ENCODE results near the gene HLX.

Gene HLX

DNA sequence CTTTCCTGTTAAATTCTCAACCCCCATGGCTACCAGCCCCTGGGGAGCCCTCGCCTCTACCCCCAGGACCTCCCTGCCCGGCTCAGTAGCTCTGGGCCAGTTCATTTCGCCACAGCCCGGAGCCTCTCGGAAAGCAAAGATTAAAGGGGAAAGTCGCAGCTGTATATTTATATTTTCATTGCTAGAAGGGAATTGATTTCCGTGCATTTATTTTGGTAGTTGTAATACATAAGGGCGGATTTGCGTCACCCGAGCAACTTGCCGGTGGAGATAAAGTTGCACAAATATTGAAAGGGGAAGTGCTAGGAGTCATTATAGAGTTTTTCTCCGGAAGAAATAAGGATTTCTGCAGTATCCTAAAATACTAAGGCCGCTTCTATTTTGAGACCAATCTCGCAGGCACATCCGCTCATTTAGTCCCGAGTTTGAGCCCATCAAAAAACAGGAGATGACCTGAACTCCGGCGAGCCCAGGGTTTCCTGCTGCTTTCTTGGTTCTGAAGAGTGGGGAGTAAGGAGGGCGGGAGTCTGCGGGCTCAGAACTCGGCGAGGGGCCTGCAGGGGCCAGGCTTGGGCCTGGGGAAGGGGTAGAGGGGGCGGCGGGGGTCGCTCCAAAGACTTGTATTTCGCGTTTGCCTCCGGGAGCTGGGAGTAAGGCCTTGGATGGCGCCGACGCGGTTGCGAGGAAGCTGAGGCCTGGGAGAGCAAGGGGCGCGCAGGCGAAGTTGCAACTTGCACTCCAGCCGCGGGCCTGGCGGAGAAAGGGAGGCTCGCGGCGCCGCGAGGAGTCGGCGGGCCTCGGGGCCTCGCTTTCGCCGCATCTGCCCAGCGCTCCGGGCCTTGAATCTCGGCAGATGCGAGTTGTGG lies 2.5 kb upstream of the HLX start:
- TF ChIP-seq, protein P1, sequence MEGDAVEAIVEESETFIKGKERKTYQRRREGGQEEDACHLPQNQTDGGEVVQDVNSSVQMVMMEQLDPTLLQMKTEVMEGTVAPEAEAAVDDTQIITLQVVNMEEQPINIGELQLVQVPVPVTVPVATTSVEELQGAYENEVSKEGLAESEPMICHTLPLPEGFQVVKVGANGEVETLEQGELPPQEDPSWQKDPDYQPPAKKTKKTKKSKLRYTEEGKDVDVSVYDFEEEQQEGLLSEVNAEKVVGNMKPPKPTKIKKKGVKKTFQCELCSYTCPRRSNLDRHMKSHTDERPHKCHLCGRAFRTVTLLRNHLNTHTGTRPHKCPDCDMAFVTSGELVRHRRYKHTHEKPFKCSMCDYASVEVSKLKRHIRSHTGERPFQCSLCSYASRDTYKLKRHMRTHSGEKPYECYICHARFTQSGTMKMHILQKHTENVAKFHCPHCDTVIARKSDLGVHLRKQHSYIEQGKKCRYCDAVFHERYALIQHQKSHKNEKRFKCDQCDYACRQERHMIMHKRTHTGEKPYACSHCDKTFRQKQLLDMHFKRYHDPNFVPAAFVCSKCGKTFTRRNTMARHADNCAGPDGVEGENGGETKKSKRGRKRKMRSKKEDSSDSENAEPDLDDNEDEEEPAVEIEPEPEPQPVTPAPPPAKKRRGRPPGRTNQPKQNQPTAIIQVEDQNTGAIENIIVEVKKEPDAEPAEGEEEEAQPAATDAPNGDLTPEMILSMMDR (IDR thresholded peaks at IDR 0.05; ENCODE audit: insufficient read depth, low read depth, low read length, missing control alignments): no peak
- no peak overlapping the region for H3K4me3 ChIP-seq (ENCODE audit: low read length)
- DNase-seq (ENCODE audit: low read depth): no peak

DNA sequence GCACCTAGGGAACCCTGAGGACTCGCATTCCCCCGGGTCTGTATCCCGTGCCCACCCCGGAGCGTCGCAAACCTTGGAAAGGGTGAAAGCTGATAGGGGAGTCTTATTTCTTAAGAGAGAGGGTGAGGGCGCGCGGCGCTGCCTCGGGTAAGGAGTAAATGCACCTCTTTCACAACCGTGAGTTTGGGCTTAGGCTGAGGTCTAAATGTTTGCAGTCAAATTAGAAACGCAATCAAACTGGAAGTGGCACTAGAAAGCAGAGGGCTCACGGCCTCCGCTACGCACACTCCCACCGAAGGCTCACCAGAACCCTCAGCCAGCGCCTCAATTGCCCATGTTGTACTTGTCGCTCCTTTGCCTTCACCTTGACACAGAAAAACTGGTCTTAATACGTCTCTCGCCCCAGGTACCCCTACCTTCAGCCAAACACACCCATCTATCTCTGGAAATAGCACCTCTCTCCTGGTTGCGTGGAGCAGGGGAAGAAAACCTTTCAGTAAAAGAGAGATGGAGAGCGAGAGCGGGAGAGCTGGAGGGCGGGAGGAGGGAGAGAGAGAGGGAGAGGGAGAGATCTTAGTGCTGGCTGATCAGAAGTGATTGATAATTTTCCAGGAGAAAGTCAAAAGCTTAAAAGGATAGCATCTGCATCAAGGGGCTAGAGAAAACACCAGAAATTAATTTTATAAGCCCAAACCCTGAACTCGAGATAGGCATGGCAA lies 1.7 kb upstream of the HLX start:
- no peak for DNase-seq (ENCODE audit: low read depth)
- TF ChIP-seq, protein P1 (IDR thresholded peaks at IDR 0.05; ENCODE audit: insufficient read depth, low read depth, low read length, missing control alignments): no peak
- no peak overlapping the region for H3K4me3 ChIP-seq (ENCODE audit: low read length)

DNA sequence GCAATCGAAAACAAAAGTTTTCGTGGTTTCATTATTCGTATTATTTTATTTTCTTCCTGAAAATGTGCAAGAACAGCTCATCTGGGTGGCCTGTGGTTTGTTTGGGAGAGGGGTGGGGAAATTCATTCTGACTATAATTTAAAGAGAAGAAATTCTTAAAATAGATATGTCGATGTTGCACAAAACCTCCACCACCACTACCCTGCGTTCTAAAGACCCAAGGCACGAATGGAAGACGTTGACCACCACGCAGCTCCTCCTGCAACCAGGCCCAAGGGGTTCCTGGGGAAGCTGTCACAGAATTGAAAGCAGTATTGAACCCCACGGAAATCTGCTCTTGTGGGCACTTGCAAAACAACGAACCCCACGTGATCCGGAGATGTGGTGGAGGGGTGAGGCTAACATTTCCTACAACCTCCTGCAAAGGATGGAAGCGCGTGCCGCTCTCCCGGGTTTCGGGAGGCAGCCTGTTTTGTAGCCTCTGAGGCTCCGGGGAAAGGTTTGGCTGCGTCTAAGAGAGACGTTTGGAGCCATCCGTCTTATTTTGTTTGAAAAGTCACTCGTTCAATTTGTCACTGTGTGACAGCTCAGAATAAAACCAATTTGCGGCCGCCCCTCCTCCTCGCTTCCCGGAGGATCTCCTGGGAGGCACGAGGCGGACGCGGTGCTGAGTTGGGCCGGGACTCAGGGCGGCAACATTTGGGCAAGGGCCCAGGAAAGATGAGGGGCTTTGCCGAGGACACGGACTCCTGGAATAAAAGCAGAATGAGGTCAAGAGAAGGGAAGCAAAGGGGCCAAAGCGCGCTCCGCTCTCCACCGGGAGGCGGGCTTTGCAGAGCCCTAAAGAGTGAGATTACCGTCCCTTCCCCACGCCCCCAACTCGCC lies 810 bp upstream of the HLX start:
- H3K4me3 ChIP-seq (ENCODE audit: low read length): no peak overlapping the region
- DNase-seq (ENCODE audit: low read depth): no peak
- TF ChIP-seq, protein P1 (IDR thresholded peaks at IDR 0.05; ENCODE audit: insufficient read depth, low read depth, low read length, missing control alignments): no peak

DNA sequence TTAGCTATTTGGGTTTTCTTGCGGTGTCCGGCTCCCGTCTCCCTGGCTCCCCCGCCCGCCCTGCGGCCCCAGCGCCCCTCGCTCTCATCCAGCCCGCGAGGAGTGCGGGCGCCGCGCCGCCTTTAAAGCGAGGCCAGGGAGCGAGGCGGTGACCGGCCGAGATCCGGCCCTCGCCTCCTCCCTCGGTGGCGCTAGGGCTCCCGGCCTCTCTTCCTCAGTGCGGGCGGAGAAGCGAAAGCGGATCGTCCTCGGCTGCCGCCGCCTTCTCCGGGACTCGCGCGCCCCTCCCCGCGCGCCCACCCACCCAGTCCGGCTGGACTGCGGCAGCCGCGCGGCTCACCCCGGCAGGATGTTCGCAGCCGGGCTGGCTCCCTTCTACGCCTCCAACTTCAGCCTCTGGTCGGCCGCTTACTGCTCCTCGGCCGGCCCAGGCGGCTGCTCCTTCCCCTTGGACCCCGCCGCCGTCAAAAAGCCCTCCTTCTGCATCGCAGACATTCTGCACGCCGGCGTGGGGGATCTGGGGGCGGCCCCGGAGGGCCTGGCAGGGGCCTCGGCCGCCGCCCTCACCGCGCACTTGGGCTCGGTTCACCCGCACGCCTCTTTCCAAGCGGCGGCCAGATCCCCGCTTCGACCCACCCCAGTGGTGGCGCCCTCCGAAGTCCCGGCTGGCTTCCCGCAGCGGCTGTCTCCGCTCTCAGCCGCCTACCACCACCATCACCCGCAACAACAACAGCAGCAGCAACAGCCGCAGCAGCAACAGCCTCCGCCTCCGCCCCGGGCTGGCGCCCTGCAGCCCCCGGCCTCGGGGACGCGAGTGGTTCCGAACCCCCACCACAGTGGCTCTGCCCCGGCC lies 492 bp downstream of the HLX start:
- peak overlapping the region; percentile 23 for H3K4me3 ChIP-seq (ENCODE audit: low read length)
- TF ChIP-seq, protein P1 (IDR thresholded peaks at IDR 0.05; ENCODE audit: insufficient read depth, low read depth, low read length, missing control alignments): no peak
- peak; percentile 24 for DNase-seq (ENCODE audit: low read depth)

DNA sequence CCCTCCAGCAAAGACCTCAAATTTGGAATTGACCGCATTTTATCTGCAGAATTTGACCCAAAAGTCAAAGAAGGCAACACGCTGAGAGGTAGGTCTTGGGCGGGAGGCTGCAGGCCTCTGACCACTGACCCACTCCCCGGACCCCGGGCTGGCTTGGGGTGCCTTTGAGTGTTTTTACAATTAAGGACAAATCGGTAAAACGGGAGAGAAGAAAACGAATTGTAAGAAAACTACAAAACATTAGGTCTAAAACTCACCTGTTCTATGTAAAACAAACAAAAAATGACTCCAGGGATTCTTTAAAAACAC lies 1.1 kb downstream of the HLX start:
- H3K4me3 ChIP-seq (ENCODE audit: low read length): no peak overlapping the region
- DNase-seq (ENCODE audit: low read depth): no peak
- TF ChIP-seq, protein P1 (IDR thresholded peaks at IDR 0.05; ENCODE audit: insufficient read depth, low read depth, low read length, missing control alignments): no peak
